ENCODE results near the gene CTLA4. TPM values are rescaled to one million over a fixed set of nuclear protein-coding genes. Genes with fewer than 3 reads are reported as not detected.

CTLA4 gene
- total and polyA plus RNA-seq, 2 experiments from 2014 or later: not detected

DNA sequence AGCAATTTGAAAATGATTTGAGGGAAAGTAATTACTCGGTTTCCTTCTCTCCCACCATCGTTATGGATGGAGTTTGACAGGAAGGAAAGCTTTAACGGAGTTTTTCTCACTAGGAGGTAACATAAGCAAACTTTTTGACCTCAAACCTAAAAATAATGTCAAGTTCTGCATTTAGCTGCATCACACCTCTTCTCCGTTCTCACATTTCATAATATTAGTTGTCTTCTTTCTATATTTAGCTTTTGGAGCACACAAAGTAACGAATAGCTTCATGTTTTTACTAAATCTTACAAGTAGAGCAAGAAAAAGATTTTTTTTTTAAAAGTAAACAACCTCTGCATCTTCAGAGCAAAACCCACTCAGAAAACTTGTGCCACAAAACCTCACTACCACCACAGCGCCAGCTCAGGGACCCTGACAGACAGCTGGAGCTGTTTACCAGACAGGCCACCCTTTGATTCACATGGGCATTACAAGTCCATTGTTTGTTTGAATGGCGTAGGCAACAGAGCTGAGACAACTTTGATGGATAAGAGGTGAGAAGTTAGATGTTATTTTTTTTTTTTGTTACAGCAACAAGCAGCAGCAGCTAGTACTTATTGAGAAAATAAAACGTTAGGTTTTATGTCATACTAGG is 47.1 kb downstream of the CTLA4 start (continued):
- TF ChIP-seq, protein P1, sequence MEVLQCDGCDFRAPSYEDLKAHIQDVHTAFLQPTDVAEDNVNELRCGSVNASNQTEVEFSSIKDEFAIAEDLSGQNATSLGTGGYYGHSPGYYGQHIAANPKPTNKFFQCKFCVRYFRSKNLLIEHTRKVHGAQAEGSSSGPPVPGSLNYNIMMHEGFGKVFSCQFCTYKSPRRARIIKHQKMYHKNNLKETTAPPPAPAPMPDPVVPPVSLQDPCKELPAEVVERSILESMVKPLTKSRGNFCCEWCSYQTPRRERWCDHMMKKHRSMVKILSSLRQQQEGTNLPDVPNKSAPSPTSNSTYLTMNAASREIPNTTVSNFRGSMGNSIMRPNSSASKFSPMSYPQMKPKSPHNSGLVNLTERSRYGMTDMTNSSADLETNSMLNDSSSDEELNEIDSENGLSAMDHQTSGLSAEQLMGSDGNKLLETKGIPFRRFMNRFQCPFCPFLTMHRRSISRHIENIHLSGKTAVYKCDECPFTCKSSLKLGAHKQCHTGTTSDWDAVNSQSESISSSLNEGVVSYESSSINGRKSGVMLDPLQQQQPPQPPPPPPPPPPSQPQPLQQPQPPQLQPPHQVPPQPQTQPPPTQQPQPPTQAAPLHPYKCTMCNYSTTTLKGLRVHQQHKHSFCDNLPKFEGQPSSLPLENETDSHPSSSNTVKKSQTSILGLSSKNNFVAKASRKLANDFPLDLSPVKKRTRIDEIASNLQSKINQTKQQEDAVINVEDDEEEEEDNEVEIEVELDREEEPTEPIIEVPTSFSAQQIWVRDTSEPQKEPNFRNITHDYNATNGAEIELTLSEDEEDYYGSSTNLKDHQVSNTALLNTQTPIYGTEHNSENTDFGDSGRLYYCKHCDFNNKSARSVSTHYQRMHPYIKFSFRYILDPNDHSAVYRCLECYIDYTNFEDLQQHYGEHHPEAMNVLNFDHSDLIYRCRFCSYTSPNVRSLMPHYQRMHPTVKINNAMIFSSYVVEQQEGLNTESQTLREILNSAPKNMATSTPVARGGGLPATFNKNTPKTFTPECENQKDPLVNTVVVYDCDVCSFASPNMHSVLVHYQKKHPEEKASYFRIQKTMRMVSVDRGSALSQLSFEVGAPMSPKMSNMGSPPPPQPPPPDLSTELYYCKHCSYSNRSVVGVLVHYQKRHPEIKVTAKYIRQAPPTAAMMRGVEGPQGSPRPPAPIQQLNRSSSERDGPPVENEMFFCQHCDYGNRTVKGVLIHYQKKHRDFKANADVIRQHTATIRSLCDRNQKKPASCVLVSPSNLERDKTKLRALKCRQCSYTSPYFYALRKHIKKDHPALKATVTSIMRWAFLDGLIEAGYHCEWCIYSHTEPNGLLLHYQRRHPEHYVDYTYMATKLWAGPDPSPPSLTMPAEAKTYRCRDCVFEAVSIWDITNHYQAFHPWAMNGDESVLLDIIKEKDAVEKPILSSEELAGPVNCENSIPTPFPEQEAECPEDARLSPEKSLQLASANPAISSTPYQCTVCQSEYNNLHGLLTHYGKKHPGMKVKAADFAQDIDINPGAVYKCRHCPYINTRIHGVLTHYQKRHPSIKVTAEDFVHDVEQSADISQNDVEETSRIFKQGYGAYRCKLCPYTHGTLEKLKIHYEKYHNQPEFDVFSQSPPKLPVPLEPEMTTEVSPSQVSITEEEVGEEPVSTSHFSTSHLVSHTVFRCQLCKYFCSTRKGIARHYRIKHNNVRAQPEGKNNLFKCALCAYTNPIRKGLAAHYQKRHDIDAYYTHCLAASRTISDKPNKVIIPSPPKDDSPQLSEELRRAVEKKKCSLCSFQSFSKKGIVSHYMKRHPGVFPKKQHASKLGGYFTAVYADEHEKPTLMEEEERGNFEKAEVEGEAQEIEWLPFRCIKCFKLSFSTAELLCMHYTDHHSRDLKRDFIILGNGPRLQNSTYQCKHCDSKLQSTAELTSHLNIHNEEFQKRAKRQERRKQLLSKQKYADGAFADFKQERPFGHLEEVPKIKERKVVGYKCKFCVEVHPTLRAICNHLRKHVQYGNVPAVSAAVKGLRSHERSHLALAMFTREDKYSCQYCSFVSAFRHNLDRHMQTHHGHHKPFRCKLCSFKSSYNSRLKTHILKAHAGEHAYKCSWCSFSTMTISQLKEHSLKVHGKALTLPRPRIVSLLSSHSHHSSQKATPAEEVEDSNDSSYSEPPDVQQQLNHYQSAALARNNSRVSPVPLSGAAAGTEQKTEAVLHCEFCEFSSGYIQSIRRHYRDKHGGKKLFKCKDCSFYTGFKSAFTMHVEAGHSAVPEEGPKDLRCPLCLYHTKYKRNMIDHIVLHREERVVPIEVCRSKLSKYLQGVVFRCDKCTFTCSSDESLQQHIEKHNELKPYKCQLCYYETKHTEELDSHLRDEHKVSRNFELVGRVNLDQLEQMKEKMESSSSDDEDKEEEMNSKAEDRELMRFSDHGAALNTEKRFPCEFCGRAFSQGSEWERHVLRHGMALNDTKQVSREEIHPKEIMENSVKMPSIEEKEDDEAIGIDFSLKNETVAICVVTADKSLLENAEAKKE (CRISPR knock-in tag; IDR thresholded peaks at IDR 0.05): no peak
- no peak for TF ChIP-seq ZNF331 (CRISPR knock-in tag; IDR thresholded peaks at IDR 0.05; ENCODE audit: low read depth)
- TF ChIP-seq EZH2phosphoT487 (IDR thresholded peaks at IDR 0.05; ENCODE audit: unreplicated experiment): no peak
- TF ChIP-seq STAT1 (IDR thresholded peaks at IDR 0.05; ENCODE audit: unreplicated experiment): no peak
- TF ChIP-seq CREB1 (CRISPR knock-in tag; IDR thresholded peaks at IDR 0.05; ENCODE audit: low read depth): no peak
- TF ChIP-seq, protein P2, sequence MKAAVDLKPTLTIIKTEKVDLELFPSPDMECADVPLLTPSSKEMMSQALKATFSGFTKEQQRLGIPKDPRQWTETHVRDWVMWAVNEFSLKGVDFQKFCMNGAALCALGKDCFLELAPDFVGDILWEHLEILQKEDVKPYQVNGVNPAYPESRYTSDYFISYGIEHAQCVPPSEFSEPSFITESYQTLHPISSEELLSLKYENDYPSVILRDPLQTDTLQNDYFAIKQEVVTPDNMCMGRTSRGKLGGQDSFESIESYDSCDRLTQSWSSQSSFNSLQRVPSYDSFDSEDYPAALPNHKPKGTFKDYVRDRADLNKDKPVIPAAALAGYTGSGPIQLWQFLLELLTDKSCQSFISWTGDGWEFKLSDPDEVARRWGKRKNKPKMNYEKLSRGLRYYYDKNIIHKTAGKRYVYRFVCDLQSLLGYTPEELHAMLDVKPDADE (IDR thresholded peaks at IDR 0.05): no peak
- TF ChIP-seq, protein P3, sequence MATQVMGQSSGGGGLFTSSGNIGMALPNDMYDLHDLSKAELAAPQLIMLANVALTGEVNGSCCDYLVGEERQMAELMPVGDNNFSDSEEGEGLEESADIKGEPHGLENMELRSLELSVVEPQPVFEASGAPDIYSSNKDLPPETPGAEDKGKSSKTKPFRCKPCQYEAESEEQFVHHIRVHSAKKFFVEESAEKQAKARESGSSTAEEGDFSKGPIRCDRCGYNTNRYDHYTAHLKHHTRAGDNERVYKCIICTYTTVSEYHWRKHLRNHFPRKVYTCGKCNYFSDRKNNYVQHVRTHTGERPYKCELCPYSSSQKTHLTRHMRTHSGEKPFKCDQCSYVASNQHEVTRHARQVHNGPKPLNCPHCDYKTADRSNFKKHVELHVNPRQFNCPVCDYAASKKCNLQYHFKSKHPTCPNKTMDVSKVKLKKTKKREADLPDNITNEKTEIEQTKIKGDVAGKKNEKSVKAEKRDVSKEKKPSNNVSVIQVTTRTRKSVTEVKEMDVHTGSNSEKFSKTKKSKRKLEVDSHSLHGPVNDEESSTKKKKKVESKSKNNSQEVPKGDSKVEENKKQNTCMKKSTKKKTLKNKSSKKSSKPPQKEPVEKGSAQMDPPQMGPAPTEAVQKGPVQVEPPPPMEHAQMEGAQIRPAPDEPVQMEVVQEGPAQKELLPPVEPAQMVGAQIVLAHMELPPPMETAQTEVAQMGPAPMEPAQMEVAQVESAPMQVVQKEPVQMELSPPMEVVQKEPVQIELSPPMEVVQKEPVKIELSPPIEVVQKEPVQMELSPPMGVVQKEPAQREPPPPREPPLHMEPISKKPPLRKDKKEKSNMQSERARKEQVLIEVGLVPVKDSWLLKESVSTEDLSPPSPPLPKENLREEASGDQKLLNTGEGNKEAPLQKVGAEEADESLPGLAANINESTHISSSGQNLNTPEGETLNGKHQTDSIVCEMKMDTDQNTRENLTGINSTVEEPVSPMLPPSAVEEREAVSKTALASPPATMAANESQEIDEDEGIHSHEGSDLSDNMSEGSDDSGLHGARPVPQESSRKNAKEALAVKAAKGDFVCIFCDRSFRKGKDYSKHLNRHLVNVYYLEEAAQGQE (IDR thresholded peaks at IDR 0.05; ENCODE audit: unreplicated experiment): no peak
- no peak for TF ChIP-seq EZH2 (IDR thresholded peaks at IDR 0.05; ENCODE audit: low read depth, unreplicated experiment)
- TF ChIP-seq JUNB (IDR thresholded peaks at IDR 0.05; ENCODE audit: unreplicated experiment): no peak
- TF ChIP-seq, protein P4, sequence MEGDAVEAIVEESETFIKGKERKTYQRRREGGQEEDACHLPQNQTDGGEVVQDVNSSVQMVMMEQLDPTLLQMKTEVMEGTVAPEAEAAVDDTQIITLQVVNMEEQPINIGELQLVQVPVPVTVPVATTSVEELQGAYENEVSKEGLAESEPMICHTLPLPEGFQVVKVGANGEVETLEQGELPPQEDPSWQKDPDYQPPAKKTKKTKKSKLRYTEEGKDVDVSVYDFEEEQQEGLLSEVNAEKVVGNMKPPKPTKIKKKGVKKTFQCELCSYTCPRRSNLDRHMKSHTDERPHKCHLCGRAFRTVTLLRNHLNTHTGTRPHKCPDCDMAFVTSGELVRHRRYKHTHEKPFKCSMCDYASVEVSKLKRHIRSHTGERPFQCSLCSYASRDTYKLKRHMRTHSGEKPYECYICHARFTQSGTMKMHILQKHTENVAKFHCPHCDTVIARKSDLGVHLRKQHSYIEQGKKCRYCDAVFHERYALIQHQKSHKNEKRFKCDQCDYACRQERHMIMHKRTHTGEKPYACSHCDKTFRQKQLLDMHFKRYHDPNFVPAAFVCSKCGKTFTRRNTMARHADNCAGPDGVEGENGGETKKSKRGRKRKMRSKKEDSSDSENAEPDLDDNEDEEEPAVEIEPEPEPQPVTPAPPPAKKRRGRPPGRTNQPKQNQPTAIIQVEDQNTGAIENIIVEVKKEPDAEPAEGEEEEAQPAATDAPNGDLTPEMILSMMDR (conservative IDR thresholded peaks at IDR 0.05; ENCODE audit: low read depth in 2 of 2): no peak
- no peak for TF ChIP-seq POLR2AphosphoS5 (IDR thresholded peaks at IDR 0.05; ENCODE audit: low read depth)
- no peak for TF ChIP-seq NANOG (IDR thresholded peaks at IDR 0.05; ENCODE audit: borderline replicate concordance)
